PC-3 (cell line): Measurements from ENCODE around the gene P2RY8.
"Not testable (repeated sequence)": the region's sequence is repeated elsewhere in the genome, so short reads cannot be mapped to it uniquely, and the experiment has no call there.

Source experiments
- EZH2 ChIP-seq: fragments of 300-600 bp; sonication (generic); IDR thresholded peaks from one replicate; pipeline ENCODE4 v1.6.1; 2017; ENCODE audit warnings: antibody characterized with exemption, mild to moderate bottlenecking, low read length; ENCODE audit not compliant: unreplicated experiment
- TF ChIP-seq, protein P1 (sequence below): fragments of 300-600 bp; sonication (generic); conservative IDR thresholded peaks from 2 replicates; pipeline ENCODE4 v1.5.1; 2017; ENCODE audit warnings: antibody characterized with exemption, low read depth, mild to moderate bottlenecking, low read length

GRCh38 chrX:1482530-1482928, 54.5 kb downstream of the P2RY8 start:
- TF ChIP-seq, protein P1, sequence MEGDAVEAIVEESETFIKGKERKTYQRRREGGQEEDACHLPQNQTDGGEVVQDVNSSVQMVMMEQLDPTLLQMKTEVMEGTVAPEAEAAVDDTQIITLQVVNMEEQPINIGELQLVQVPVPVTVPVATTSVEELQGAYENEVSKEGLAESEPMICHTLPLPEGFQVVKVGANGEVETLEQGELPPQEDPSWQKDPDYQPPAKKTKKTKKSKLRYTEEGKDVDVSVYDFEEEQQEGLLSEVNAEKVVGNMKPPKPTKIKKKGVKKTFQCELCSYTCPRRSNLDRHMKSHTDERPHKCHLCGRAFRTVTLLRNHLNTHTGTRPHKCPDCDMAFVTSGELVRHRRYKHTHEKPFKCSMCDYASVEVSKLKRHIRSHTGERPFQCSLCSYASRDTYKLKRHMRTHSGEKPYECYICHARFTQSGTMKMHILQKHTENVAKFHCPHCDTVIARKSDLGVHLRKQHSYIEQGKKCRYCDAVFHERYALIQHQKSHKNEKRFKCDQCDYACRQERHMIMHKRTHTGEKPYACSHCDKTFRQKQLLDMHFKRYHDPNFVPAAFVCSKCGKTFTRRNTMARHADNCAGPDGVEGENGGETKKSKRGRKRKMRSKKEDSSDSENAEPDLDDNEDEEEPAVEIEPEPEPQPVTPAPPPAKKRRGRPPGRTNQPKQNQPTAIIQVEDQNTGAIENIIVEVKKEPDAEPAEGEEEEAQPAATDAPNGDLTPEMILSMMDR: not testable (repeated sequence)
- TF ChIP-seq EZH2: not testable (repeated sequence)
